Gastrocnemius medialis (tissue), 4 donors: Measurements from ENCODE around the gene HNRNPU. TPM values are rescaled to one million over a fixed set of nuclear protein-coding genes. Genes with fewer than 3 reads are reported as not detected.
A peak's percentile ranks its signal among the peaks of the same experiment; 100 is the strongest.
"Not testable (repeated sequence)": the region's sequence is repeated elsewhere in the genome, so short reads cannot be mapped to it uniquely, and the experiment has no call there.

Experiments
- ATAC-seq, 2 donors: fragments of 150-250 bp; one replicate each; pipeline ENCODE4 v1.9.1; 2016
- DNase-seq, 2 donors: peaks; one replicate each; pipeline ENCODE4 v3.0.0-alpha.2; 2019
- H3K27ac ChIP-seq, 4 donors: fragments of 200-600 bp; sonication (generic); 1 replicate in 1 of 4; 2 replicates in 3 of 4; pipeline ENCODE4 v1.5.1; 2016 to 2018; ENCODE audit warnings: mild to moderate bottlenecking in 2 of 4, moderate library complexity in 1 of 4
- H3K27me3 ChIP-seq, 3 donors: fragments of 200-600 bp; sonication (generic) in 2 of 3; 1 replicate in 1 of 3; 2 replicates in 2 of 3; pipeline versions ENCODE4 v1.5.1 to v1.6.0; 2016 to 2019; ENCODE audit warnings: mild to moderate bottlenecking in 1 of 3, moderate library complexity in 1 of 3
- H3K36me3 ChIP-seq, 2 donors: fragments of 200-600 bp; sonication (generic) in 1 of 2; one replicate each; pipeline ENCODE4 v1.5.1; 2017 to 2018
- H3K4me1 ChIP-seq, 2 donors: fragments of 200-600 bp; sonication (generic) in 1 of 2; one replicate each; pipeline ENCODE4 v1.5.1; 2016 to 2017; ENCODE audit warnings: mild to moderate bottlenecking in 2 of 2
- H3K4me3 ChIP-seq, 4 donors: fragments of 200-600 bp; sonication (generic) in 3 of 4; 1 replicate in 1 of 4; 2 replicates in 3 of 4; pipeline ENCODE4 v1.5.1; 2016 to 2019; ENCODE audit warnings: mild to moderate bottlenecking in 2 of 4
- H3K9me3 ChIP-seq, 3 donors: fragments of 200-600 bp; sonication (generic) in 2 of 3; 1 replicate in 1 of 3; 2 replicates in 2 of 3; pipeline ENCODE4 v1.5.1; 2016 to 2019
- CTCF ChIP-seq, 5 experiments: fragments of 450-650 bp in 3 of 5; fragments of 200-600 bp in 2 of 5; sonication (generic) in 2 of 5; IDR thresholded peaks in 4 of 5; conservative IDR thresholded peaks in 1 of 5; 1 replicate in 4 of 5; 2 replicates in 1 of 5; pipeline ENCODE4 v1.5.1; 2016 to 2019; ENCODE audit warnings: antibody characterized with exemption in 5 of 5, mild to moderate bottlenecking in 3 of 5, moderate library complexity in 3 of 5
- POLR2A ChIP-seq, 2 donors: fragments of 450-650 bp; IDR thresholded peaks; one replicate each; pipeline ENCODE4 v1.6.1; 2017; ENCODE audit warnings: antibody characterized with exemption in 2 of 2, mild to moderate bottlenecking in 2 of 2, moderate library complexity in 2 of 2
- in situ Hi-C, 4 donors: fragments of 200-750 bp; cut with MboI; loops; one replicate each; pipeline versions ENCODE4 v1.15.0 to v1.8.0; 2017; ENCODE audit warnings: low sequenced_read_pairs in 4 of 4
- intact Hi-C: fragments of 100-400 bp; cut with DNase I; formaldehyde crosslinking; loops from one replicate; pipeline ENCODE4 v1.15.1; 2023; ENCODE audit warnings: low total_unique reads
- total RNA-seq, 4 donors: library from RNA; depleted of rRNA; stranded (reverse); fragments of >200 nt; gene quantifications; one replicate each; pipeline versions ENCODE4 v1.1.0 to v1.2.3, GENCODE V29; 2016

HNRNPU gene
- total RNA-seq, 4 donors from 2014 or later: 167 to 243 (median 207) TPM

GRCh38 chr1:244835276-244836134, 28.8 kb downstream of the HNRNPU start, which contains the start of gene COX20:
COX20 (plus strand) TSS chr1:244835658; CDS start chr1:244835715, 57 bp downstream.
- peaks cover 11 to 33% of the 10 kb centered on the region in 2 donors for H3K4me1 ChIP-seq
- ATAC-seq: peak; percentile 70 to 80
- H3K9me3 ChIP-seq: no peaks in the 10 kb centered on the region
- peak within 1 kb of the TSS; percentile 96 to 99 (median 99) for H3K27ac ChIP-seq
- intact Hi-C loops: loop anchor here (1.0 to 10.0 kb wide), 7 partner anchors 28 to 1729 kb away; partner anchors contain the start of genes ADSS2, CNST, DESI2 and TFB2M
- H3K4me3 ChIP-seq: peak within 1 kb of the TSS; percentile 68 to 81 (median 76)
- peaks cover 0 to 3% of the 10 kb centered on the region in 2 donors for H3K36me3 ChIP-seq
- in situ Hi-C loops: loop anchor here in 1 of 4 donors (10.0 to 25.0 kb wide), 2 partner anchors 139 to 1573 kb away; partner anchors contain the start of genes CEP170 and SDCCAG8
- H3K27me3 ChIP-seq: no peaks in the 10 kb centered on the region
- TF ChIP-seq POLR2A (IDR thresholded peaks at IDR 0.05) (peak; percentile 65 to 66), CTCF (IDR thresholded peaks at IDR 0.05 in 4 of 5, conservative IDR thresholded peaks at IDR 0.05 in 1 of 5) (peak in 1 of 5 experiments; percentile 14)
- DNase-seq: peak; percentile 74 to 88

- Histone ChIP-seq H3K4me1 (peaks cover 11 to 28% of the 10 kb centered on the region in 2 donors), H3K9me3 (no peaks in the 10 kb centered on the region), H3K36me3 (no peaks in the 10 kb centered on the region), H3K4me3 (peak overlapping the region; percentile 68 to 81 (median 76)), H3K27me3 (no peaks in the 10 kb centered on the region), H3K27ac (peak overlapping the region; percentile 96 to 99 (median 99))
- intact Hi-C loops (loop anchor here (1.0 to 10.0 kb wide), 6 partner anchors 29 to 1730 kb away; partner anchors contain the start of genes ADSS2, CNST and TFB2M), in situ Hi-C loops (loop anchor here in 2 of 4 donors (5.0 to 25.0 kb wide), 3 partner anchors 138 to 1572 kb away; partner anchors contain the start of genes CEP170 (in 1 of the 2) and SDCCAG8 (in 1 of the 2))
- no peak for TF ChIP-seq CTCF (IDR thresholded peaks at IDR 0.05 in 4 of 5, conservative IDR thresholded peaks at IDR 0.05 in 1 of 5)
- peak in 1 of 2 donors; percentile 73 for TF ChIP-seq POLR2A (IDR thresholded peaks at IDR 0.05)
- DNase-seq (peak; percentile 77 to 86), ATAC-seq (peak; percentile 67 to 72)
These were observed 29.6 kb downstream of the HNRNPU start for GRCh38 chr1:244834543-244835275.

- in situ Hi-C loops (loop anchor here in 2 of 4 donors (5.0 to 25.0 kb wide), 3 partner anchors 138 to 1572 kb away; partner anchors contain the start of genes CEP170 (in 1 of the 2) and SDCCAG8 (in 1 of the 2)), intact Hi-C loops (loop anchor here (10.0 kb wide), 3 partner anchors 211 to 1731 kb away; partner anchors contain the start of genes ADSS2, CNST and TFB2M)
- H3K27me3 ChIP-seq: no peaks in the 10 kb centered on the region
- peak overlapping the region; percentile 96 to 99 (median 99) for H3K27ac ChIP-seq
- ATAC-seq (peak; percentile 45 to 50), DNase-seq (peak; percentile 38 to 56)
- H3K4me3 ChIP-seq: peak overlapping the region; percentile 68 to 81 (median 76)
- no peaks in the 10 kb centered on the region for H3K9me3 ChIP-seq
- peak in 1 of 5 experiments; percentile 23 for TF ChIP-seq CTCF (IDR thresholded peaks at IDR 0.05 in 4 of 5, conservative IDR thresholded peaks at IDR 0.05 in 1 of 5)
- TF ChIP-seq POLR2A (IDR thresholded peaks at IDR 0.05): no peak
- no peaks in the 10 kb centered on the region for H3K36me3 ChIP-seq
- peaks cover 11 to 25% of the 10 kb centered on the region in 2 donors for H3K4me1 ChIP-seq
These were observed 30.4 kb downstream of the HNRNPU start for GRCh38 chr1:244833734-244834542.

GRCh38 chr1:244833260-244833659, 31.1 kb downstream of the HNRNPU start:
- ATAC-seq, H3K36me3 ChIP-seq, H3K9me3 ChIP-seq, DNase-seq, H3K27me3 ChIP-seq: not testable (repeated sequence)
- Histone ChIP-seq H3K27ac (peak overlapping the region; percentile 96 to 99 (median 99)), H3K4me3 (peak overlapping the region; percentile 68 to 81 (median 76)), H3K4me1 (peaks cover 11 to 25% of the 10 kb centered on the region in 2 donors)
- in situ Hi-C loops (loop anchor here in 2 of 4 donors (5.0 to 25.0 kb wide), 3 partner anchors 139 to 1571 kb away; partner anchors contain the start of genes CEP170 (in 1 of the 2) and SDCCAG8 (in 1 of the 2)), intact Hi-C loops (loop anchor here (10.0 kb wide), 3 partner anchors 212 to 1732 kb away; partner anchors contain the start of genes ADSS2, CNST and TFB2M)
